NCI-H2196 (cell line): ENCODE measurements around the gene CHKA.

ENCODE experiments used
- DNase-seq: peaks from one replicate; lab custom pipeline; 2025; ENCODE audit not compliant: unreplicated experiment; lab: John Stamatoyannopoulos, UW

The CHKA gene

DNA sequence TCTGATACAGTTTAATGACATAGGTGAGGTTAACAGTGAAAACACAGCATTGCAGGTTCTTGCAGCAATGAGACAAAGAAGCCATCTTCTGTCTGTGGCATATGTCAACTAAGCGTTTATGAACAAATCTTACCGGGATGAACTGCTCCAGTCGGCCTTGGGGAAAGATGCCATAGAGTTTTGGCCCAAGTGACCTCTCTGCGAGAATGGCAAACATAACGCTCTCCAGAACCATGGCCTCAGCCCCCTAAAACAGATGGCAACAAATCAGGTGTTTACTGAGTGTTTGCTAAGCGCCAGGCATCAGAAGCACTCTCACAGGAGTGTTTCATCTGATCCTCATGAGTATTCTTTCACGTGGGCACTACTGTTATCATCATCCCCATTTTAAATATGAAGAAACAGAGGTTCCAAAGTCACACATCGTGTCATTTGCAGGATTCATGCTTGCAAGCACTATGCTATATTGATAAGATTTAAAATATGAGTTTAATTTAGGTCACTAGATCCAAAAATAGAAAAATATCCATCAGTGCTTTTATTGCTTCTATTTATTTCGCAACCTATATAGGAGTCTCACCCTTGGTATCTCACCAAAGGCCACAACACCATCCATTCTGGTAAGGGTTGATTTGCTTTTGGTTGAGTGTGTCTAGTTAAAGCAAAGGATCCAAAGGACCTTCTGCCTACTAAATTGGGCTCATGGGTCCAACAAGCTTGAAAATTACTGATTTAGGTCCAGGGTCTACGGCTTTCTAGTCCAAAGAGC, 46.4 kb downstream of the CHKA start:
- no peak for DNase-seq

DNA sequence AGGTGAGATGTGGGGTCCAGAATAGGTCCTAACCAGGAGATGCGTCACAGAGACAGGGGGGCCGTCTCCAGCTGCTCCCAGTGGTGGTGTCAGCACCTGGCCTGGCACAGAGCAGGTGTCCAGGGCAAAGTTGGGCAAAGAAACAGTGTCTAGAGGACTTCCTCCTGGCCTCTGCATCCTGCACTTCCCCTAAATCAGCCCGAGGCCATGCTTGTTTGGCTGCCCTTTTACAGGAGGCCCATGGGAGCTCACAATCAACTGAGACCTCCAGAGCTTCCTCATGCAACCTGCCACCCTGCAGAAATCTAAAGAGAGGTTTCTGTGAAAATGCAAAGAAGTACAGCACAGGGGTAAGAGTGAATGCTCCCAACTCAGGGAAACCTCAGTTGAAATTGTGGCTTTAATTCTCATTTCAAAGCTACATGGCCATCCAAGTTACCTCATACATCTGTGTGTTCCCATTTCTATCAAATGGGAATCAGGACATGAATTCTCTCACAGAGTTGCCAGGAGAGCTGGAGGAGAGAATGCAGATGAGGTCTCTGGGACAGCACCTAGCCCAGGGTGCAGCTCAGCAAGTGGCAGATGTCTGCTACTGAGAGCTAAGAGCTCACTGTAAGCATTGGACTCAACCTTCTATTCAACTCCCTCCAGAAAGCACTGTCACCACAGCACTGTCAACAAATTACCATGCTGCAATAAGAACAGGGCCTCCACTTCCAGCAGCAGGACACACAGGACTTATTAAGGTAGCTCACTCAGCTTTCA, 49.7 kb downstream of the CHKA start:
- DNase-seq, result no peak

DNA sequence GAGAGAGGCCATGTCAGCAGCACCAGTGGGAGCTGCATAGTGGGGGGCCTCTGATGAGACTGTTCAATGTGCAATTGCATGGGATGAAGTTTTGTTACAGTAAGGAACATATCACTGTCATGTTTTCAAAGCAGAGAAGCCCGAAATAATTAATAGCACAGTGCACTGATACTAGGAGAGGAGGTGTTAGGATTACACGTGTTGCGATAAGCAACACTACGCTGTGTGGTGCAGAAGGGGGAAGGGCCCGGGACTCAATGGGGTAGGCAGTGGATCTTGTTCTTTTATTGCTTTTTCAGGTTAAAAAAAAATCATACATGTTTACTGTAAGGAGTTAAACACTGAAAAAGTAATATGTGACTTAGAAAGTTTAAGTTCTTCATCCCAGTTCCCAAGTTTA, 53.2 kb downstream of the CHKA start:
- no peak for DNase-seq

DNA sequence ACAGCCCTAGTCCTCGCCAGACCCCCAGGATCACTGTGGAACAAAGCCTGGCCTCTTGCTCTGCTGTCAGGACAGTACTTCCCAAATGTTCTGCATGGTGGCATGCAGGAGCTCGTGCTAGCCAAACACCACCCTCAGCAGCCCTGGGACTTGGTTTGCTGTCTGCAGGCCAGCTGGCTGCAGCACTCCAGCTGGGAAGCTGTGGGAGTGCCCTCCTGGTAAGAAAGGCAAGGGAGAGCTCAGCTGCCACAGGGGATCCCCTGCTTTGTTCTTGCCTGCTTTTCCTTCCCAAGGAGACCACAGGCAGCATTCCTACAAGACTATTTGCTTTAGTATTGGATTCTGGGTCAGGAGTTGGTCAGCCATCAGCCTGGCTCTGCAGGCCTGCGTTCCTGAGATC, 54.4 kb downstream of the CHKA start:
- no peak for DNase-seq

DNA sequence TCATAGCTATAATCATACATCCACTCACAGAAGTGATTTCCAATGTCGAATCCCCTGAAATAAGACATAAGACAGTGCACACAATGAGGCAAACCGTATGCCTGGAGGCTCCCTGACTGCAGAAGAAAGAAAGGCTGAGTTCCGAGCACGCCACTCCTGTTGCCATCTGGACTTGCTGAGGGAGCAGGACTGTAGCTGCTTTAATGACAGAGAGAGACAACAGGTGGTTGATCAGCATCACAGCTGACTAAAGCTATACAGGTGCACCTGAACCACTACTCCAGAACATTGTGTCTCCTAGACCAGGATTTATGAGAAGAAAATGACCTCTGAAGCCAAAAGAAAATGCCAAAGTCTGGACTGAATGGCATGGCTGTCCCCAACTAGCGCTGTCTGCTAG, 55.3 kb downstream of the CHKA start:
- DNase-seq, result no peak

DNA sequence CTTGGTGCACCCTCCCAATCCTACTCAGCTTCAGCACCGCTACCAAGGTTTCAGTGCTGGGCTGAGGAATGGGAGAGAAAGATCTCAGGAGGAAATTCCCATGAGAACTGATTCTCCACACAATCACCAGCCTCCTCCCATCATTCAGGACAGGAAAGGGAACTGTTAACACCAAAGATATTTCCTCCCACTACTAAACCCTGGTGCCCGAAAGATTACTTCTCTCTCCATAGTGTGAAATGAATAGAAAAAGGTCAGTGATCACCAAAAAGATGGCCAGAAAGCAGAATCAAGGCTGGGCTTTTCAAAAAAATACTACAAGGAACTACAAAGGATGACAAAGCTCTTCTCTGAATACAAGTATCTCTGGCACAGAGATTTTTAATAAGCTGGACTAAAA, 56.3 kb downstream of the CHKA start:
- no peak for DNase-seq

DNA sequence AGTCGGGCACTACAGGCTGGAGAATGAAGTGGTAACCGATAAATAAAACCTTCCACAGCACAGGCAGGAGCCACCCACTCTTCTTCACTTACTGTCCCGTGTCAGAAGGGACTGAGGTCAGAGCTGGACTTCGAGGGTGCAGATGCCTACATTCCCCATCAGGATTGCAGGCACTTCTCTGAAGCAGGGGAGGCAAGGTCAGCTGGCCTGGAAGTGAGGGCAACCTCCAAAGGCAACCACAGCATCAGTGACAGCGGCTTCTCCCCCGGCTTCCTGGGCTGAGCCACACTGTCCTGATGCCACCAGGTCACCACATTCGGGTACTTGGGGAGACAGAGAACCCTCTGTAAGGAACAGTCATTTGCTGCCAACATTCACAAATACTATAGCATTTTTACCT, 59.7 kb downstream of the CHKA start:
- no peak for DNase-seq

DNA sequence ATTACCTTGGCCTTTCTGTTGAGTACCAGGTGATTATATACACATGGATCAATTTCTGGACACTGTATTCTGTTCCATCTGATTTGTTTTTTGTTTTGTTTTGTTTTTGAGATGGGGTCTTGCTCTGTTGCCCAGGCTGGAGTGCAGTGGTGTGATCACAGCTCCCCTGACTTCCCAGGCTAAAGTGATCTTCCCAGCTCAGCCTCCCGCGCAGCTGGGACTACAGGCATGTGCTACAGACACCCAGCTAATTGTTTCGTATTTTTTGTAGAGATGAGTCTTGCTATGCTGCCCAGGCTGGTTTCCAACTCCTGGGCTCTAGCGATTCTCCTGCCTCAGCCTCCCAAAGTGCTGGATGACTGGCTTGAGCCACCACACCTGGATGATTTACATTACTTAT, 63.4 kb downstream of the CHKA start:
- DNase-seq, result no peak

DNA sequence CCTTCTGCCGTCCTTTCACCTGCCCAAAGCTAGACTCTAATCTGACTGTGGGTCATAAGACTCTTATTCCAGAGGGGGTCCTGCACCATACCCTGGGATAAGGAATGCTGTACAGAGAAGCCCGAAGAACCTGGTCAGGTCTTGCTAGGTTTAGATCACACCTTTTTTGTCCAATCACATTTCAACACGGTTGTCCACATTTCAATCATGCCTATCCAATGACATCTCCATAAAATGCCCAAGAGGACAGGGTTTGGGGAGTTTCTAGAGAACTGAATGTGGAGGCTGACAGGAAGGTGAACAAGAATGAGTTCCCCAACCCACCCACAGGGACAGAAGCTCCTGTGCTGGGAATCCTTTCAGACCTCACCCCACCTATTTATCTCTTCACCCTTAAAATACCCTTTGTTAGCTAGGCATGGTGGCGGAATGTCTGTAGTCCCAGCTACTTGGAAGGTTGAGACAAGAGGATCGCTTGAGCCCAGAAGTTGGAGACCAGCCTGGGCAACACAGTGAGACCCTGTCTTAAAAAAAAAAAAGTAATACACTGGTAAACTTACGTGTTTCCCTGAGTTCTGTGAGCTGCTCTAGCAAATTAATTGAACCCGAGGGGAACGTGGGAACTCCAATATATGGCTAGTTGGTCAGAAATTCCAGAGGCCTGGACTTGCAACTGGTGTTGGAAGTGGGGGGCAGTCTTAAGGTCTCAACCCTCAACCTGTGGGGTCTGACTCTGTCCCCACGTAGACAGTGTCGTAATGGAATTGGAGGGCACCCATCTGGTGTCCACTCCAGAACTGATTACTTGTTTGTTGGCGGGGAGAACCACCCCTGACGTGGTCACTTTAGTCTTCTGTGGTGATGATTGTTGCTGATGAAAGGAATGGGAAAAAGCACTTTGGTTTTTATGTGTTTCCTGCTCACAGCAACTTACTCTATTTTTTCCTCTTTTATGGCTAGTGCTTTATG, 64.6 kb downstream of the CHKA start:
- DNase-seq, result no peak

DNA sequence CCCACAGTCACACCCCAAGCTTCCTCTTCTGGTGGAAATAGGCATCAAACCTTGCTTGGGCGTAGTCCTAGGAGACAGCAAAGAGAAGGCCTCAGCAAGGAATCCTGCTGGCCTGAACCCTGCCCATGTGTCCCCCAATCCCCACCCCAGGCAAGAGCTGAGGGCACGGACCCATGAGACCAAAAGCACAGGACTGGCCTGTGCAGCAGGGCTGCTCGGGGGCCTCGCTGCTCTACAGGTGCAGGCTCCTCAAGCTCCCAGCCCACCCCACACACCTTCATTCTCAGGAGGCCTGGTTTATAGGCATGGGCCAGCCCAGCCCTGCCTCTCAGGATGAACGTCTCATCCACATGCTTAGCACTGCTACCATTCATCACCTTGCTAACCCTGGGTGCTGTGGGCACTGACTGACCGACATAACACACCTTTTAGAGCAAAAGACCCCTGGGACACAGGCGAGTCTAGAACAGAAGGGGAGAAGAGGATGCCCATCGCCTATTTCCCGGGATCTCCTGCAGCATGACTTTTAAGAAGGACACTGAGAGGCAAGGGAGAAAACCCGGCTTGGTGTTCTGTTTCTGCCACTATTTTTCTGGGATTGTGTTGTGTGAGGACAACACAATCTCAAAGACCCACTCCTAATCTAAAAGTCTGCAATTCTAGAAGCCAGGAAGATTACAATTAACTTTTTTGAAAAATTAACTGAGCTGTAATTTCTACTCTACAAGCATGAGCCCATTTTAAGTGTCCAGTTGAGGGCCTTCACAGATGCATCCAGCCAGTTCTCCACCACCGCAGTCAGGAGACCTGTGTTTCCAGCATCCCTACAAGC, 67.0 kb downstream of the CHKA start:
- no peak for DNase-seq

DNA sequence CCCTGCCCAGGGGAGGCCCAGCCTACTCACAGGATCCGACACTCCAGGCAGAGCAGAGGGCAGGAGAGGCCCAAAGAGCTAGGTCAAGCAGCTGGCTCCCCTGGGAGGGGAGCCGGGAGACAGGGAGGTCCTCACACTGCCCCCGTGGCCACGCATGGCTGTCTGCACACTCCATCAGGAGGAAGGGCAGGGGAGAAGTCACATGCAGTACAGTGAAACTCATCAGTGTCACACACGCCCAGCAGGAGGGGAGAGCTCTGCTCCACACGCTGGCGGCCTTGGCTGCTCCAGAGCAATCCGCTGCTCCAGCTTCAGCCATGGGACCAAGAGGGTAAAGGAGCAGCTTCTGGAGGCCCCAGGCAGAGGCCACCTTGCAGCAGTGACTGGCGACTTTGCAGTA, 68.1 kb downstream of the CHKA start:
- DNase-seq, result no peak

DNA sequence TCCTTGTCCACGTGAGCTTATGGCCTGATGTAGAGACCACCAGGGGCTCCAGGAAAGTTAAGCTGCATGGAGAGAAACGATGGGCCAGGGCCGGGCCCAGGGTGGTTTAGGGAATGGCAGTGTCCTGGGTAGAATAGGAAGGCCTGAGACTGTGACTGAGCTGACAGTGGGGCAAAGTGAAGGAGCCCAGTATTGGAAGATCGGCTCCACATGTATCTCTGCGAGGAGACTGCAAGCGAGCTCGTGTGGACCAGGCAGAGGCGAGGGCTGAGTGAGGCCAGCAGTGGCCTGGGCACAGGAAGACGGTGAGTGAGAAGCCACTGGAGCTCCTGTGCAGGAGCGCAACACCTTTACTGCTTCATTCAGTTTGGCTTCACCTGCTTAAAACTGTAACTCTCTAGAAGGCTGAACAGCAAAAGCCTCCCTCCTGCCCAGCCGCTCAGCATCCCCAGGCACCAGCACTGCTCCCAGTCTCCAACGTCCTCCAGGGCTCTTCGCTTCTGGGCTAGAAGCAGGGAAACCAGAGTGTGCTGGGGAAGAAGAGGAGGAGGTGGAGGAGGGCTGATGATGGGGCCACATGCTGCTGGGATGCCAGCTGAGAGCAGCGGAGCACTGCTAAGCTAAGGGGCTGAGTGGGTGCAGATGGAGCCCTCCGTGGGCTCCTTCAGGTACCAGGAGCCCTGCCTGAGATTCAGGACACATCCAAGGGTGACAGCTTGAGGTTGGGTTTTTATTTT, 68.9 kb downstream of the CHKA start:
- no peak for DNase-seq

DNA sequence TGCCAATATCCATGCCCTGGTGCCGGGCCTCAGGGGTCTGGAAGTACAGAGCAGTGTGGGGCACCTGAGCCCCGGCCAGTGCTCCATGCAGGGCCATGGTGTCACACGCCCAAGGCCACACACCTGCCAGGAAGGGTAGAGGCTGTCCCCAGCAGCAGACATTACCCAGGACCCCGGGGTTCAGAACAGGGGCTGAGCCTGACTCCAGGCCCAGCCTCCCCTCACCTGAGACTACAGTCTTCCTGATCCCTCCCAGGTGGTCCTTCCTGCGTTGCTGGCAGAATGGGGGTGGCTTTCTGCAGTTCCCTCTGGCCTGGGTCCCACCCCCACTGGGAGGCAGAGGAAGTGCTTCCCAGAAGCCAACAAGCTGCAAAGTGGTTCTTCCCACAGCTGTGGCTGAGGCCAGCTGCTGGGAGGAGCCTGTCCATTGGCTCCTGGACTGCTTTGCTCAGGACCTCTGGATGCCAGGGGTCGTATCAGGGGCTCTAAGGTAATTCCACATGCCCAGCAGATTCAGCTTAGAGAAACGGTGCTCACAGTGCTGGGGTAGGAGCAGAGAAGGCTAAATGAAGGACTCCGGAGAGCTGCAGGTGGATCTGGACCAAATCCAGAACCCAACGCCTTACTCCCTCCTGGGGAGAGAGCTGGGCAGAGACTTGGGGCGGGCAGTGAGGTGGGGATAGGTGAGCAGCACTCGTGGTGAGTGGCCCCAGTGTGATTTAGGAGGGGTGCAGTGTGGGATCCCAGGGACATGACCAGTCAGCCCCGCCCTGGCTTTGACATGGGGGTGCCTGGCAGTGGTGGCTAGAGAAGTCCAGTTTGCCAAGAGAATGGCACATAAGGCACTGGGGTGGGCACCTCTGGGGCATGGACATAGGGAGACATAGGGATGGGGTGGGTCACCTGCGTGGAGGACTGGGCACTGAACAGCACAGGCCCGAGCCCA, 69.7 kb downstream of the CHKA start:
- no peak for DNase-seq

DNA sequence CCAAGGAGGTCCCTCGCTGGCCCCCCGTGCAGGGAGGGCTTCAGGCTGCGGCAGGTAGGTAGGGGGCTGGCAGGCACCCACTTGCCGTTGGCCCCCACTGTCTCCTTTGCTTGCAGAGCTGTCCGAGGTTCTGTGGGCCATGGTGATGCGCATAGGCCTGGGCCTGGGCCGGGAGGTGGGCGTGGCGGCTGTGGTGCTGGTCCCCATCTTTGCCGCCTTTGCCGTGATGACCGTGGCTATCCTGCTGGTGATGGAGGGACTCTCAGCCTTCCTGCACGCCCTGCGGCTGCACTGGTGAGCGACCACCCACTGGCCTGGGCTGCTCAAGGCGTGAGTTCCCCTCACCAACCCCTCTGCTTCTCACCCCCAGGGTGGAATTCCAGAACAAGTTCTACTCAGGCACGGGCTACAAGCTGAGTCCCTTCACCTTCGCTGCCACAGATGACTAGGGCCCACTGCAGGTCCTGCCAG, 70.8 kb downstream of the CHKA start:
- no peak for DNase-seq

DNA sequence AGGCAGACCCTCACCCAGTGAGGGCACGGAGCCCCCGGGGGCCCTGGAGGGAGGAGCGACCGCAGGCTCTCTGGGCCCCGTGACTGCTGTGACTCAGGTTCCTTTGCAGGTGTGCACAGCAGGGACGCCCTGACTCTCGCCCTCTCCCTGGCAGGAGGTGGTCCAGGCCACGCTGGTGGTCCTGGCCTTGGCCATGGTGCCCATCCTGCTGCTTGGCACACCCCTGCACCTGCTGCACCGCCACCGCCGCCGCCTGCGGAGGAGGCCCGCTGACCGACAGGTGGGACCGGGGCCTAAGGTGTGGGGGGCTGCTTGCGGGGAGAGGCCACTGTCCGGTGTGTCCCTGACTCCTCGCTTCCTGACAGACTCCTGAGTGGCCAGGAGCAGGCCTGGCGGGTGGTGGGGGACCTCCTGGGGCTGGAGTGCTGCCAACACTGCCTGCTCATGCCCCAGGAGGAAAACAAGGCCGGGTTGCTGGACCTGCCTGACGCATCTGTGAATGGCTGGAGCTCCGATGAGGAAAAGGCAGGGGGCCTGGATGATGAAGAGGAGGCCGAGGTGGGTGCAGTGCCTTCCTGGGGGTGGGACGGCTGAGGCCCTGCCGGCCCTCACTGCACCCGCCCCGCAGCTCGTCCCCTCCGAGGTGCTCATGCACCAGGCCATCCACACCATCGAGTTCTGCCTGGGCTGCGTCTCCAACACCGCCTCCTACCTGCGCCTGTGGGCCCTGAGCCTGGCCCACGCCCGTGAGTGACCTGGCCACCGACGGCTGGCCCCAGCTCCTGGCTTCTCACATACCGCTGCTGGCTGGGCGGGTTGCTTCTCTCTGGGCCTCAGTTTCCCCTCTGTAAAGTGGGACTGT, 71.4 kb downstream of the CHKA start:
- no peak for DNase-seq

DNA sequence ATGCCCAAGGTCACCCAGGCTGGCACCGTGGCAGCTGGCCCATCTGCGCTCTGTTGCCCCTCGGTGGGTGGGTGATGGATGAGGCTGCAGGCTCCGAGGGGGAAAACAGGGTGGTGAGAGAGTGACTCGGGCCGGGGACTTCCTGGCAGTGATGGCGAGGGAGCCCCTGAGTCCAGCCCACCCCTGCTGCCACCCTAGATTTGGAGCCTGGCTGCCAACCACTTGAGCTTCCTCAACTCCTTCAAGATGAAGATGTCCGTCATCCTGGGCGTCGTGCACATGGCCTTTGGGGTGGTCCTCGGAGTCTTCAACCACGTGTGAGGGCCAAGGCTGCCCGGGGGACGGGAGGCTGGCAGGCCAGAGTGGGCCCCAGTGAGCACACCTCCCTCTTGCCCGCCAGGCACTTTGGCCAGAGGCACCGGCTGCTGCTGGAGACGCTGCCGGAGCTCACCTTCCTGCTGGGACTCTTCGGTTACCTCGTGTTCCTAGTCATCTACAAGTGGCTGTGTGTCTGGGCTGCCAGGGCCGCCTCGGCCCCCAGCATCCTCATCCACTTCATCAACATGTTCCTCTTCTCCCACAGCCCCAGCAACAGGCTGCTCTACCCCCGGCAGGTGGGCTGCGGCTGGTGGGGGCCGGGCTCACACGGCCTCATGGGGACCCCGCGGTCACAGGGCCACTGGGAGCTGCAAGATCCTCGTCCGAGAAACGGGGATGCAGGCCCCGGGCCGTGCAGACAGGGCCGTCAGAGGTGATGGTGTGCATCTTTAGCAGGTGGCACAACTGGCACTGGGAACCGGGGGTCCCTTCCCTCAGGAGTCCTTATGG, 72.3 kb downstream of the CHKA start:
- DNase-seq, result no peak
